ACC112 (cell line): ENCODE results near the gene DAW1.
"Not testable (repeated sequence)": the region's sequence is repeated elsewhere in the genome, so short reads cannot be mapped to it uniquely, and the experiment has no call there.

Source experiments
- H2AFZ ChIP-seq: fragments of 200-600 bp; sonication (generic); one replicate; pipeline ENCODE4 v1.6.0; 2017; ENCODE audit warnings: antibody characterized with exemption, low read length; ENCODE audit not compliant: unreplicated experiment
- H3K27ac ChIP-seq: fragments of 200-600 bp; sonication (generic); 2 replicates; pipeline ENCODE4 v1.5.1; 2014; ENCODE audit warnings: low read depth, mild to moderate bottlenecking, antibody characterized with exemption, low read length, moderate library complexity
- H3K27me3 ChIP-seq: fragments of 200-600 bp; sonication (generic); 2 replicates; pipeline ENCODE4 v1.6.1; 2014; ENCODE audit warnings: mild to moderate bottlenecking, antibody characterized with exemption, low read length, moderate library complexity, mixed read lengths; ENCODE audit not compliant: insufficient read depth
- H3K36me3 ChIP-seq: fragments of 200-600 bp; sonication (generic); 2 replicates; pipeline ENCODE4 v1.6.1; 2016; ENCODE audit warnings: mild to moderate bottlenecking, antibody characterized with exemption, low read length, moderate library complexity, mixed read lengths; ENCODE audit not compliant: insufficient read depth
- H3K4me1 ChIP-seq: fragments of 200-600 bp; sonication (generic); one replicate; pipeline ENCODE4 v1.6.1; 2016; ENCODE audit warnings: low read length, mixed read lengths; ENCODE audit not compliant: insufficient read depth, unreplicated experiment, control insufficient read depth
- H3K4me3 ChIP-seq: fragments of 200-600 bp; sonication (generic); 2 replicates; pipeline ENCODE4 v1.5.1; 2014; ENCODE audit warnings: mild to moderate bottlenecking, low read depth, low read length
- H3K79me2 ChIP-seq: fragments of 200-600 bp; sonication (generic); one replicate; pipeline ENCODE4 v1.6.0; 2016; ENCODE audit warnings: low read length; ENCODE audit not compliant: control insufficient read depth, unreplicated experiment, insufficient read depth

The DAW1 gene

DNA sequence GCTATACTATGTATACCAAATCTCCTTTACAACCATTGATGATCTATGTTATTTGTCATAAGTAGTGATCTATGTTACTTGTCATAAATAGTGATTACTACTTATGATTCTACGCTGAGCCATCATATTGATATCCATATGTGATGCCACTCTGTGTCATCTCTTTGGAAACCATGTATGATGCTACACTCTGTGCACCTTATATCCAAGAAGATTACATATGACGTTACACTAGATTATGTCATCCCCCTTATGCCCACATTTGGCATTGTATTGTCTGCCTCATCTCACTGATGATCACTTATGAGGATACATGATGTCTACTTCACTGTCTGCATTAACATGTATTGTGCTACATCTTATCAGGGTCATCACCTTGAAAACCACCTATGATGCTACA lies 42.9 kb downstream of the DAW1 start:
- Histone ChIP-seq H3K4me1 (no peaks in the 10 kb centered on the region), H3K36me3 (peaks cover 10% of the 10 kb centered on the region; the same call in 1 of the 2 replicates), H3K79me2 (no peaks in the 10 kb centered on the region), H3K27me3 (no peaks in the 10 kb centered on the region), H3K27ac (no peak overlapping the region), H3K4me3 (no peak overlapping the region), H2AFZ (no peak overlapping the region)

GRCh38 chr2:227921648-227922047 lies 50.2 kb downstream of the DAW1 start:
- Histone ChIP-seq H3K27me3 (no peaks in the 10 kb centered on the region), H3K36me3 (peaks cover 23% of the 10 kb centered on the region), H3K4me3 (no peak overlapping the region), H3K79me2 (no peaks in the 10 kb centered on the region), H2AFZ (no peak overlapping the region), H3K27ac (no peak overlapping the region), H3K4me1 (no peaks in the 10 kb centered on the region)

GRCh38 chr2:227932001-227932400 lies 60.6 kb downstream of the DAW1 start:
- H3K4me1 ChIP-seq: no peaks in the 10 kb centered on the region
- no peak overlapping the region for H3K27ac ChIP-seq
- H2AFZ ChIP-seq: no peak overlapping the region
- H3K36me3 ChIP-seq: peaks cover 2% of the 10 kb centered on the region; the same call in 1 of the 2 replicates
- H3K27me3 ChIP-seq: no peaks in the 10 kb centered on the region
- H3K4me3 ChIP-seq: no peak overlapping the region
- no peaks in the 10 kb centered on the region for H3K79me2 ChIP-seq

- no peak overlapping the region for H3K27ac ChIP-seq
- no peak overlapping the region for H3K4me3 ChIP-seq
- H3K27me3 ChIP-seq: no peaks in the 10 kb centered on the region
- H3K79me2 ChIP-seq: no peaks in the 10 kb centered on the region
- H3K4me1 ChIP-seq: no peaks in the 10 kb centered on the region
- no peaks in the 10 kb centered on the region for H3K36me3 ChIP-seq
- no peak overlapping the region for H2AFZ ChIP-seq
These were observed 61.0 kb downstream of the DAW1 start for GRCh38 chr2:227932403-227932802.

GRCh38 chr2:227933884-227934283 lies 62.5 kb downstream of the DAW1 start:
- Histone ChIP-seq H2AFZ (no peak overlapping the region), H3K27me3 (no peaks in the 10 kb centered on the region), H3K27ac (no peak overlapping the region), H3K4me3 (no peak overlapping the region), H3K4me1 (no peaks in the 10 kb centered on the region), H3K79me2 (no peaks in the 10 kb centered on the region), H3K36me3 (no peaks in the 10 kb centered on the region)

DNA sequence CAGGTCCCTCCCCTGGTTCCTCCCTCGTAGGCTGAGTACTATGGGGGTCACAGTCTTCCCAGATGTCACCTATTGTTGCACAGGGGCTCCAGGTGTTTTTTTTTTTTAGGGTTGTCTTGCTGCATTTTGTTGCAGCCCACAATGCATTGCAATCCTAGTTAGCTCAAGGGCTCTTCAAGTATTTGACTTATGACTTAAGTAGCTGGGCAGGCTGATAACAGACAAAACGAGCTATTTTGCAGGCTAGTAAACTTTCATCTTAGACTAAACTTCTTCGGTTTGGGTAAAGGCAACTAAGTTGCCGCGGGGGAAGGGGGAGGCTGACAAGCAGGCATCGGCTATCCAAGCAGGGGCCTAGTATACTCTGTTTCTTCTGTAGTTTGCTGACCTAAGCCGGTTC lies 64.8 kb downstream of the DAW1 start:
- H3K4me1 ChIP-seq, H3K4me3 ChIP-seq, H3K79me2 ChIP-seq, H3K27ac ChIP-seq, H3K27me3 ChIP-seq, H3K36me3 ChIP-seq, H2AFZ ChIP-seq: not testable (repeated sequence)

GRCh38 chr2:227939271-227940027 lies 68.0 kb downstream of the DAW1 start:
- Histone ChIP-seq H3K27me3 (no peaks in the 10 kb centered on the region), H3K36me3 (no peaks in the 10 kb centered on the region), H3K4me3 (no peak overlapping the region), H2AFZ (peak overlapping the region; percentile 58), H3K79me2 (no peaks in the 10 kb centered on the region), H3K27ac (no peak overlapping the region), H3K4me1 (no peaks in the 10 kb centered on the region)

DNA sequence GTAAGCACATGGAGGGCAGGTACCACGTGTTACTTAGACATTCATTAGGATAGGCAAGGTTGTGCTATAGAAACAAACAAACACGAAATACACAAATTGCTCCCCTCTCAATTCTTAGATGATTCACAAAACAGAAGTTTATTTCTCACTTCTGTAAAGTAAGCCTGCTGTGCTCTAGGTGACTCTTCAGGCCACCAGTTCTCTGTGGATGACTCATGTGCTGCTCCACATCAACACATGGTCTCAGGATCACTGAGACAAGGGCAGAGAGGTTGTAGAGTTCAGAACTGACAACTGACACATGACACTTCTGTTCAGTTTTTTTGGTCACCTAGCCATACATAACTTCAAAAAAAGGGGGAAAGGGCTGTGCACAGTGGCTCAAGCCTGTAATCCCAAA lies 70.6 kb downstream of the DAW1 start:
- Histone ChIP-seq H2AFZ (no peak overlapping the region), H3K79me2 (no peaks in the 10 kb centered on the region), H3K27me3 (no peaks in the 10 kb centered on the region), H3K36me3 (no peaks in the 10 kb centered on the region), H3K27ac (no peak overlapping the region), H3K4me1 (no peaks in the 10 kb centered on the region), H3K4me3 (no peak overlapping the region)

DNA sequence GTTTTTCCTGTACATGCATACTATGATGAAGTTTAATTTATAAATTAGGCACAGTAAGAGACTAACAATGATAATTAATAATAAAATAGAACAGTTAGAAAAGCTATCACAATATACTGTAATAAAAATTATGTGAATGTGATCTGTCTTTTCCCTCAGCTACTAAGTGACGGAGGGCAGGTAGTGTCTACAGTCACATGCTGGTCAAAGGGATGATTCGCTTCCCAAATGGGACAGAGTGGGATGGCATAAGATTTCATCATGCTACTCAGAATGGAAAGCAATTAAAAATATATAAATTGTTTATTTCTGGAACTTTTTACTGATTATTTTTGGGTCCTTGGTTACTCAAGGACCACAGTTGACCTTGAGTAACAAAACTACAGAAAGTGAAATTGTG lies 71.5 kb downstream of the DAW1 start:
- Histone ChIP-seq H3K4me1 (no peaks in the 10 kb centered on the region), H3K36me3 (no peaks in the 10 kb centered on the region), H3K4me3 (no peak overlapping the region), H2AFZ (no peak overlapping the region), H3K79me2 (no peaks in the 10 kb centered on the region), H3K27ac (no peak overlapping the region), H3K27me3 (no peaks in the 10 kb centered on the region)

DNA sequence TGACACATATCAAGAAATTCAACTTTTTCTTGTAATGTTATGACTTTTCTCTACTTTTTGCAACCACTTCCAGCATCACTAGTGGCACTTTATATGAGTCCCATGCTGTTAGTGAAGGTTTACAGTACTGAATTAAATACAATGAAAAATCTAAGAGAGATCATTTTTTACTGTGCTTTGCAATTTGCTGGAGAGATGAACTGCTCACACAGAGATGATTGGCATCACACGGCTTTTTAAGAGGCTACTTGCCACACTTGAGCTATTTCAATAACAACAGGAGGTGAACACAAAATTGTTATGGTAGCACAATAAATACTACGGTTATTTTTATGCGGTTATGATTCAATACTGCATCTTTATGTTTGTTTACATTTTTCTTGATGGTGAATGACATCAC lies 88.9 kb downstream of the DAW1 start:
- Histone ChIP-seq H3K4me3 (no peak overlapping the region), H3K4me1 (no peaks in the 10 kb centered on the region), H3K27ac (no peak overlapping the region), H3K36me3 (no peaks in the 10 kb centered on the region), H2AFZ (no peak overlapping the region), H3K79me2 (no peaks in the 10 kb centered on the region), H3K27me3 (no peaks in the 10 kb centered on the region)

- H3K27ac ChIP-seq: no peak overlapping the region
- no peaks in the 10 kb centered on the region for H3K36me3 ChIP-seq
- H3K79me2 ChIP-seq: no peaks in the 10 kb centered on the region
- no peak overlapping the region for H3K4me3 ChIP-seq
- no peaks in the 10 kb centered on the region for H3K4me1 ChIP-seq
- no peaks in the 10 kb centered on the region for H3K27me3 ChIP-seq
- H2AFZ ChIP-seq: no peak overlapping the region
These were observed 100.3 kb downstream of the DAW1 start for GRCh38 chr2:227971619-227972230.
